COLO668 (cell line): Measurements from ENCODE around the gene CCDC149.

Source experiments
- DNase-seq: peaks from one replicate; lab custom pipeline; 2025; ENCODE audit not compliant: unreplicated experiment; lab: John Stamatoyannopoulos, UW

The CCDC149 gene

DNA sequence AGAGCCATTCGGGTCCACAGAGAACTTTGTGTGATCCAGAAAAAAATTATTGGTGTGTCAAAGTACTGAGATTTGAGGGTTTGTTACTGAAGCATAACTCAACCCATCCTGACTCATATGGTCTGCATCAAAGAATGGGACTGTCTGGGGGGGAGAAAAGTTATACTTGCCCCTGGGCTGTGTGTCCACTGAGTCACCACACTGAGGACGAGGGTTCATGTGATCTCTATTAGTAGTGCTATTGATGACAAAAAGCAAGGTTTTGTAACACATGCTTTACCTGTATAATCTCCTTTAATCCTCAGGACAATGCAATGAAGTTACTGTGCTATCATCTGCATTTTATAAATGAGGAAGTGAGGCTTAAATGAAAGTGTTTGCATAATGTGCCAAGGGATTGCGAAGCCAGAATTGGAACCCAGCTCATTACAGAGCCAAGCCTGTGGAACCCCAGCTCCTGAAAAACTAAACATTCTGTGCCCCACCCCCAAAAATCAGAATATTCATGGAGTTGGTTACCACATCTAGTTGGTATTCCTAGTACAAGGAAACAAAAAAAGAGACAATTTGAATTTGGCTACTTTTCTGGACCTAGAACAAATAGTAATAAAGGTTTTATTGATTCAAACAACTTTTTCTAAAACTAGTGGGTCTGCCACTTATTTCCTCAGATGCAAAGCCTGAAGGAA is 31.2 kb downstream of the CCDC149 start:
- DNase-seq: no peak

DNA sequence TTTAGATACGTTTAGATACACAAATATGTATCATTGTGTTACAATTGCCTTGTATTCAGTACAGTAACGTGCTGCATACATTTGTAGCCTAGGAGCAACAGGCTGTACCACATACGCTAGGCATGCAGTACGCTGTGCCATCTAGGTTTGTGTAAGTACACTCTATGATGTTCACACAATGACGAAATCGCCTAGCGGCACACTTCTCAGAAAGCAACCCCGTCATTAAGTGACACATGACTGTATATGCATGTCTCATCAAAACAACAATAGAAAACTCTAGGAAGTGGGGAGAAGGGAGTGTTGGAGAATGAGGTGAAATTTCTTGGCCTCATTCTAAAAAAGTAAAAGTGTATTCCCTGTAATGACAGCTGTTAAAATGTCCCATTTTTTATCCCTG is 32.7 kb downstream of the CCDC149 start:
- no peak for DNase-seq

DNA sequence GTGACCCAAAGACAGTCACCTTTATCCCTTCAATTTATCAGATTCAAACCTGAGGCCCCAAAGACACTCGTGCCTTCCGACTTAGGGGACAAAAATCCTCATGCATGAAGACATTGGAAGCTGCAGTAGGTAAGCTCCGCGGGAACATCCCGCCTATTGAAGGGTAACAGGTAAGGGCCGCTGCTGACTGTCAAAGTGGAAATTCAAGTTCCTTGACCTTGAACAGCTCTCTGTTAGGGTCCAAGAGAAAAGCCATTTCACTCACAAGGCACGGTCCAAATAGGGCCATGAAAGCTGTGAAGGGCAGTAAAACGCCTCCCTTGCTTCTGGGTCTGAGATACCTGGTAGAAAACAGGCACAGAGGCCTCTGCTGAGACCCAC is 34.2 kb downstream of the CCDC149 start:
- DNase-seq: no peak

- DNase-seq: no peak
These were observed 34.8 kb downstream of the CCDC149 start for GRCh38 chr4:24877868-24878635.

- no peak for DNase-seq
These were observed 36.4 kb downstream of the CCDC149 start for GRCh38 chr4:24876431-24876830.

DNA sequence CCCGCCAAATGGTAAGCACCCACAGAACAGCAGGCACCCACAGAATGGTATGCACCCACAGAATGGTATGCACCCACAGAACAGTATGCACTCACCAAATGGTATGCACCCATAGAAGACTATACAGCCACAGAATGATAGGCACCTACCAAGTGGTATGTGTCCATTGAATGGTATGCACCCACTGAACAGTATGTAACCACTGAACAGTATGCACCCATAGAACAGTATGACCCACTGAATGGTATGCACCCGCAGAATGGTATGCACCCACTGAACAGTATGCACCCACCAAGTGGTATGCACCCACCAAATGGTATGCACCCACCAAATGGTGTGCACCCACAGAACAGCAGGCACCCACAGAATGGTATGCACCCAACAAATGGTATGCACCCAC is 40.1 kb downstream of the CCDC149 start:
- DNase-seq: no peak

DNA sequence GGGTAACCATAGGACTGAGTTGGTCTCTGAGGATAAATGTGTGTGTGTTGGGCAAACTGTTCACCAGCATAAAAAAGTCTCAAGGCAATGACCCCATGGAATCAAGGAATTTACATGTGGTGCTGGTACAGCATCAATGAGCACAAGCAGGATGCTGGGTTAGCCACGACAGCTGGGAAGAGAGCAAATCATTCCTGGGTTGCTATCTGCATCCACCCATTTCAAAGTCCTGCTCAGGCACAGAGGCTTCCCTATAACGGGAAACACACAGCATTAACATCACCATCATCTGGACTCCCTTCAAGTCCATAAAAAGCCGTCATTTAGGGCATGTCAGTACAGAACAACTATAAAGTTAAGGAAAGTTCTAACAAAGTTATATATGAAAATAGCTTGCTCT is 41.6 kb downstream of the CCDC149 start:
- DNase-seq: no peak

DNA sequence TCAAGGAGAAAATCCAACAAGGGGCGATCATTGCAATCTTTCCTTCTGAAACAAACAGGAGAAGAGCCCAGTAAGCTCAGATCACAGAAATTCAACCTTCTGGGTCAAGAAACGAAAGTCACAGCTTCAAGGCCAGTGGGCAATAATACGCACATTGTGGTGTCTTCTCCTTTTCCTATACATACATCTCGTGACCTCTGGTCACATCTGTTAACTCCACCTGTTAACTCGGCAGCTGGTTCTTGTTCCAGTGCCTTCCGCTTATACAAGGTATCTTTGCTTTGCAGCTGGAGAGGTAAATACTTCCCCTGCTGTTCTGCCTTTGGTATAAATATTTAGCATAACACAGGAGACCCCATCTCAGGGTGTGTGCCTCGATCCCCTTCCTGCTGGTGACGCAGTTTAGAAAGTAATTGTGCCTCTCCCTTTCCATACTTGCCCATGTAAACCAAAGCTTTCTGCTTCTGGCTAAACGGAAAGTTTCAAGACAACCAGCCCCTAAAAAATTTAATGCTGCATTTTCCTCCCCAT is 45.0 kb downstream of the CCDC149 start:
- DNase-seq: no peak

- DNase-seq: no peak
These were observed 45.6 kb downstream of the CCDC149 start for GRCh38 chr4:24867251-24867650.

- no peak for DNase-seq
These were observed 47.4 kb downstream of the CCDC149 start for GRCh38 chr4:24865401-24865800.

- DNase-seq: no peak
These were observed 49.0 kb downstream of the CCDC149 start for GRCh38 chr4:24863799-24864198.

DNA sequence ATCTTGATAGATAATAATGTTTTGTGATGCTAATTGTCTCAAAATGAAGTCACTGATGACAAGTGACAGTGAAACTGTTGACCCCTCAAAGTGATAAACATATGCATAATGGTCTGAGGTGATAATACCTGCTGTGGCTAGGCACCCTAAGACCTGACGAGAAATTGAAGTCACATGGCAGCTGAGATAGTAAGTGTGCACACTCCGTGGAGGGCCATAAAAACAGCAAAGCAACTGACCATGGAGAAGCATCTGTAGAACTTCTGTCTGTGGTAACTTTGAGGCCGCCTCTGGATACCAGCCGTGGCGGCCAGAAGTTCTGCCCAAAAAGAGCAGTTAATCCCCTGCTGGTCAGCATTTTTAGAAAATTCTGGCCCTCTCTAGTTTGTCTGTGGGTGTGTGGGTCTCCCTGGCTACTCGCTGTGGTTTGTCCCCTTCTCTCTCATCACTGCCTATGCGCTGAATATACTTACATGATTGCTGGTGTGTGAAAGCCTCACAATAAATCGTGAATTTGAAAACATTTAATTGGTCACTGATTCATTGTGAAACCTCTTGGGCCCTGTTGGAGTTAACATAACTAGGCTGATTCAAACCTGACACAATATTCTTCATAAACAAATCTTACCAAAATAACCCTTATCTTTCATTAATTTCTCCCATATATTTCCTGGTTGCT is 50.6 kb downstream of the CCDC149 start:
- DNase-seq: no peak

- DNase-seq: no peak
These were observed 54.3 kb downstream of the CCDC149 start for GRCh38 chr4:24858550-24858949.

GRCh38 chr4:24858026-24858425 is 54.8 kb downstream of the CCDC149 start:
- DNase-seq: no peak

DNA sequence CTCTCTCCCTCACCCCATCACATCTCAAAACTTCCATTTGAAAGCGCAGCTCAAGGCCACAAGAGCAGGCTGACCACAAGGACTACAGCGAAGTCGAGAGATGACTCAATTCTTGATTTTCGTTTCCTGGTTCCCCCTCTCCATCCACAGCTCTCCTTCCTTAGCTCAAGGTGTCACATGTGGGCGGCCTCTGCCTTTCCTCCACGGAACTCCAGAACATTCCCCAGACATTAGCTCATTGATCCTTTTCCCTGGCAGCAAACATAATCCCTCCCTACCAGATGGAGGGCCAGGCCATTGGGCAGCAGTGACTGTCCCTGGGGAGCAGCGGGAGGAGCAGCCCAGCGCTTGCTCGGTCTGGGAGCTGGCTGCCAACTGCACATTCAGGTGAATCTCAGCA is 56.3 kb downstream of the CCDC149 start:
- DNase-seq: no peak

- no peak for DNase-seq
These were observed 57.1 kb downstream of the CCDC149 start for GRCh38 chr4:24855741-24856140.

- no peak for DNase-seq
These were observed 59.7 kb downstream of the CCDC149 start for GRCh38 chr4:24853142-24853541.

- no peak for DNase-seq
These were observed 62.2 kb downstream of the CCDC149 start for GRCh38 chr4:24850674-24851073.

DNA sequence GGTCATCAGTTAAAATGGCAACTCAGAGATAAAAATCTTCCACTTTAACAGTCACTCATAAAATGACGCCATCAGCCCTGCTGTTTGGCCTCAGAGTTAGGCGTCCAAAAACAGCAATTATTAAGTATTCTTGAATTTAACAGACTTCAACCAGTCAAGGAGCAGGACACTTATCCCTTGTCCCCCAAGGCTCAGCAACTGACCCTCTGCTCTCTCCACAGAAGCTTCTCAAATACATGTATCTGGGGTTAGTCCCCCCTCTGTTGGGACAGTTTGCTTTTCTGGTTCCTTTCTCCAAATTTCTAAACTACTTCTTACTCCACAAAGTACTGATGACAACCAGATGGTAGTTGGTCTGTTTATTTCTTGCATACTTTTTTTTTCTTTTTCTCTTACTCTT is 63.1 kb downstream of the CCDC149 start:
- DNase-seq: no peak

- no peak for DNase-seq
These were observed 63.5 kb downstream of the CCDC149 start for GRCh38 chr4:24849351-24849750.

GRCh38 chr4:24846716-24847115 is 66.1 kb downstream of the CCDC149 start:
- no peak for DNase-seq

DNA sequence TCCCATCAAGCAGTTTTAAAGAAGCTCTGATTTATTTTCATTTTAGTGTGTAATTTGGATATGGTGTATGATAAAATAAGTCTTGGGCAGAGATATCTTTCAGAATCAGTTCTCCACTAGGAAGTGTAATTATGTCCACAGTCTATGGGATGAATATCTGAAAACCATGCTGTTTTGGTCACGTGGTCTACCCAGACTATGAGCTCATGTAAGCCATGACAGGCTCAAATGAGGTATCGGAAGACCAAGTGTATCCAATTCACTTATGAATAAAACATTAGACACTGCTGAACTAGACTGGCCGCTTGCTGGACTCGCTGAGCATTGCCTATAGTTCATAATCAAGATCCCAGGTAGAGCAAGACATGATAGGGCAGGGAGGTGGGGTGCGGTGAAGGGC is 66.9 kb downstream of the CCDC149 start:
- DNase-seq: no peak
